Measurements from ENCODE around the gene SYNC.
A peak's percentile ranks its signal among the peaks of the same experiment; 100 is the strongest.
"Not testable (repeated sequence)": the region's sequence is repeated elsewhere in the genome, so short reads cannot be mapped to it uniquely, and the experiment has no call there.

SYNC gene

DNA sequence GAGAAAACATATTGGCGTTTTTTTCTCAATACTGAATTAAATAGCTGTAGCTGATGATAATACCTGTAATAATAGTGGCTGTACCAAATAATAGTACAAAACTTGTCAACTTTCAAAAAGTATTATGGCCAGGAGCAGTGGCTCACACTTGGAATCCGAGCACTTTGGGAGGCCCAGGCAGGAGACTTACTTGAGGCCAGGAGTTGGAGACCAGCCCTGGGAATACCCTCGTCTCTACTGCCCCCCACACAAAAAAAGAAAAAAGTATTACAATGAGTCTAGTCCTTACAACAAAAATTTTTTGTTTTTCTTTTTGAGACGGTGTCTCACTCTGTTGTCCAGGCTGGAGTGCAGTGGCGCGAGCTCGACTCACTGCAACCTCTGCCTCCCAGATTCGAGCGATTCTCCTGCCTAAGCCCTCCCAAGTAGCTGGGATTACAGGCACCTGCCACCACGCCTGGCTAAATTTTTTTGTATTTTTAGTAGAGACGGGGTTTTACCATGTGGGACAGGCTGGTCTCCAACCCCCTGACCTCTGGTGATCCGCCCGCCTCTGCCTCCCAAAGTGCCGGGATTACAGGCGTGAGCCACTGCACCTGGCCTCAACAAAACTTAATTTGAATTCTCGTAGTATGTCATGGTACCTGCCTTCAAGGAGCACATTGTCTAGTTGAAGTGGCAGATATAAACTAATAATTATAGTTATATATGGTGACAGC is 50.2 kb downstream of the SYNC start:
- H3K27me3 Mint-ChIP-seq (ENCODE audit: low read depth) = no peaks in the 10 kb centered on the region
- peaks cover 39% of the 10 kb centered on the region for H3K4me1 Mint-ChIP-seq (ENCODE audit: low read depth)
- peak overlapping the region; percentile 97 for H3K4me3 Mint-ChIP-seq
- peak overlapping the region; percentile 99 for H3K27ac Mint-ChIP-seq
- no peaks in the 10 kb centered on the region for H3K9me3 Mint-ChIP-seq
- peaks cover 60% of the 10 kb centered on the region for H3K36me3 Mint-ChIP-seq (ENCODE audit: low read depth)
- DNase-seq (ENCODE audit: low spot score) = no peak

DNA sequence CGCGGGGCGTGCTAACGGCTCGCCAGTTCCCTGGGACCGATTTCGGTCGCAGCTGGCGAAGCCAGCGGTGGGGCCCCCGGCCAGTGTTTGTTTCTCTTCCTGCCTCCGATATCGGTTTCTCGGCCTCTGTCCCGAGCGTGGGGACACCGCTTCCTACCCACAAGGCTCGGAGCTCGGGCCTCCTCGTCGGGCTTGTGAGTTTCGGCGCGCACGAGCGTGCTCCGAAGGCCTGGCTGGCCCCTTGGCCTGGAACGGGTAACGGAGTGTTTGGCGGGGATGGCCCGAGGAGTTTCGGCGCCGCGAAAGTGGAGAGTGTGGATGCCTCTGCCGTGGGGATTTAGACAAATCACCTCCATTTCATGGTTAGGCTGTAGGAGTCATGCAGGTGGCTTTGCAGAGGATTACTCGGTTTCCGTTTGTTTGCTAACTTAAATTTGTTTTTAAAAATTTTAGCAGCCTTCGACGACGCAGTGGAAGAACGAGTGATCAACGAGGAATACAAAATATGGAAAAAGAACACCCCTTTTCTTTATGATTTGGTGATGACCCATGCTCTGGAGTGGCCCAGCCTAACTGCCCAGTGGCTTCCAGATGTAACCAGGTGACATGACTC is 51.0 kb downstream of the SYNC start:
- H3K36me3 Mint-ChIP-seq (ENCODE audit: low read depth) = peaks cover 54% of the 10 kb centered on the region
- H3K27me3 Mint-ChIP-seq (ENCODE audit: low read depth) = no peaks in the 10 kb centered on the region
- H3K4me3 Mint-ChIP-seq = peak overlapping the region; percentile 97
- H3K27ac Mint-ChIP-seq = peak overlapping the region; percentile 99
- DNase-seq (ENCODE audit: low spot score) = no peak
- H3K4me1 Mint-ChIP-seq (ENCODE audit: low read depth) = peaks cover 37% of the 10 kb centered on the region
- H3K9me3 Mint-ChIP-seq = no peaks in the 10 kb centered on the region

DNA sequence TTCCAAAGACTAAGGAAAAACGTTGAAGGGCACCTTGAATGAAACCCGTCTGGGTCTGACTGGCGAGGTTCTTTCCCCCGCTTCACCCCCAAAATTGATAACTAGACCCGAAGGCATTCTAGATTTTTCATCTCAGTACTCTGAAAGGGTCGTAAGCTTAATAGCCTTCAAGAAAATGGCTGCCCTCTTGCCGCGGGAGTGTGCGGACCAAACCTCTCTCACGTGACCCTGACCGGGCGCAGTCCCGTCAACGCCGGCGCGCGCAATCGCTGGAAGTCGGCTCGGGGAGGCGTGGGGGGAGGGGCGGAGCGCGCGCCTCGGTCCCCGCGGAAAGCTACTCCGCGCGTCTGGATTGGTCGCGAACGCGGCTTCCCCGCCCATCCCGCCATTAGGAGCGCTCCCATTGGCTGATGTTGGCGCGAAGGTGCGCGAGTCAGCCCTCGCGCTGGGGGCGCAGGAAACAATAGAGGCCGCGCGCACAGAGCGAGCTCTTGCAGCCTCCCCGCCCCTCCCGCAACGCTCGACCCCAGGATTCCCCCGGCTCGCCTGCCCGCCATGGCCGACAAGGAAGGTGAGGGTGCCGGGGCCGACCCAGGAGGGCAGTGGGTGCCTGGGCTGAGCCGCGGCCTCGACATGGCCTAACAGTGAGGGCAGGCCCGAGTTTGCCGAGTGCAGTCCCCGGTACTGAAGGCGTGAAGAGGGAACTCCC is 51.7 kb downstream of the SYNC start, which contains the start of gene RBBP4:
Gene RBBP4 (plus strand): TSS at position 457 of the 709 bp plus-strand sequence. CDS start 99 bp downstream, at position 556.
- Mint-ChIP-seq H3K36me3 (ENCODE audit: low read depth) (peaks cover 54% of the 10 kb centered on the region), H3K27me3 (ENCODE audit: low read depth) (no peaks in the 10 kb centered on the region), H3K4me1 (ENCODE audit: low read depth) (peaks cover 37% of the 10 kb centered on the region), H3K4me3 (peak within 1 kb of the TSS; percentile 97), H3K9me3 (no peaks in the 10 kb centered on the region), H3K27ac (peak within 1 kb of the TSS; percentile 99)
- peak; percentile 99 for DNase-seq (ENCODE audit: low spot score)

DNA sequence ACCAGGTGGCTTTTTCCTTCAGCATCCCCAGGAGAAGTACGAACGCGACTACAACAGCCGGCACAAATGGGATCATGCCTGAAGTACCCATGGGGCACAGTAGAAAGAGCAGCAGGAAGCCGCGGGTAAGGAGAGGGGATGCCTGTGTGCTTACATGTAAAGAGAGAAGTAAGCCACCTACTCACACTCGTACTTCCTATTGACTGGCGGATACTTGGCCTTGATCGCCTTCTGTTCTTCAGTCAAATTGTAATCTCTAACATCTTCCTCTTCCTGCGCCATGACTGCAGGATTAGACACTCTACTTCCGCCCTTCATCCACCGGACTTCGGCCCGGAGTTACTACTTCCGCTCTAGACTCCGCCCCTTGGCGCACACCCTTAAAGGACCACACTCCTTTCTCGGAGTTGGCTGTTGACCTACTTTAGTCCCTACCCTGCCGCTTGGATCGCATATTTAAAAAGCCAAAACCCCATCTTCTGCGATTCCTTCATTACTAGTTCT is 52.3 kb downstream of the SYNC start, which contains the start of gene ZBTB8OS:
Gene ZBTB8OS (minus strand): TSS at position 303 of the 504 bp plus-strand sequence. CDS start 21 bp downstream, at position 282.
- peak within 1 kb of the TSS; percentile 99 for H3K27ac Mint-ChIP-seq
- no peaks in the 10 kb centered on the region for H3K27me3 Mint-ChIP-seq (ENCODE audit: low read depth)
- peak within 1 kb of the TSS; percentile 97 for H3K4me3 Mint-ChIP-seq
- peaks cover 53% of the 10 kb centered on the region for H3K36me3 Mint-ChIP-seq (ENCODE audit: low read depth)
- peak; percentile 87 for DNase-seq (ENCODE audit: low spot score)
- H3K4me1 Mint-ChIP-seq (ENCODE audit: low read depth) = peaks cover 31% of the 10 kb centered on the region
- H3K9me3 Mint-ChIP-seq = no peaks in the 10 kb centered on the region

DNA sequence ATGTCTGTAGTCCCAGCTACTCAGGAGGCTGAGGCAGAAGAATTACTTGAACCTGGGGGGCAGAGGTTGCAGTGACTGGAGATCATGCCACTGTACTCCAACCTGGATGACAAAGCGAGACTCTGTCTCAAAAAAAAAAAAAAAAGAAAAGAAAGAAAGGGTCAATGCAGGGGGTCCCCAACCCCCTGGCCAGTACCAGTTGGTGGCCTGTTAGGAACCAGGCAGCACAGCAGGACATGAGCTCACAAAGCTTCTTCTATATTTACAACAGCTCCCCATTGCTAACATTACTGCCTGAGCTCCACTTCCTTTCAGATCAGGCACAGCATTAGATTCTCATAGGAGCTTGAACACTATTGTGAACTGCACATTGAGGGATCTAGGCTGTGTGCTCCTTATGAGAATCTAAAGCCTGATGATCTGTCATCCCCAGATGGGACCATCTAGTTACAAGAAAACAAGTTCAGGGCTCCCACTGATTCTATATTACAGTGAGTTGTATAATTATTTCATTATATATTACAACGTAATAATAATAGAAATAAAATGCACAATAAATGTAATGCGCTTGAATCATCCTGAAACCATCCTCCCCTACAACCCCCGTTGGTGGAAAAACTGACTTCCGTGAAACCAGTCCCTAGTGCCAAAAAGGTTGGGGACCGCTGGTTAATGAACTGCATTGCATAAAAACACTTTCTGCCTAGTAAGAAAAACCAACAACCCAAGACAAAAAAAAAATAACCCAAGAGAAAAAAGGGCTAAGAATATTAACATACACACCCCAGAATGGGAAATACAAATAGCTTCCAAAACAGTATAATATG is 55.0 kb downstream of the SYNC start:
- H3K27me3 Mint-ChIP-seq (ENCODE audit: low read depth) = no peaks in the 10 kb centered on the region
- peaks cover 17% of the 10 kb centered on the region for H3K4me1 Mint-ChIP-seq (ENCODE audit: low read depth)
- peaks cover 33% of the 10 kb centered on the region for H3K36me3 Mint-ChIP-seq (ENCODE audit: low read depth)
- H3K4me3 Mint-ChIP-seq = peak overlapping the region; percentile 97
- no peaks in the 10 kb centered on the region for H3K9me3 Mint-ChIP-seq
- DNase-seq (ENCODE audit: low spot score) = no peak
- peak overlapping the region; percentile 53 for H3K27ac Mint-ChIP-seq

DNA sequence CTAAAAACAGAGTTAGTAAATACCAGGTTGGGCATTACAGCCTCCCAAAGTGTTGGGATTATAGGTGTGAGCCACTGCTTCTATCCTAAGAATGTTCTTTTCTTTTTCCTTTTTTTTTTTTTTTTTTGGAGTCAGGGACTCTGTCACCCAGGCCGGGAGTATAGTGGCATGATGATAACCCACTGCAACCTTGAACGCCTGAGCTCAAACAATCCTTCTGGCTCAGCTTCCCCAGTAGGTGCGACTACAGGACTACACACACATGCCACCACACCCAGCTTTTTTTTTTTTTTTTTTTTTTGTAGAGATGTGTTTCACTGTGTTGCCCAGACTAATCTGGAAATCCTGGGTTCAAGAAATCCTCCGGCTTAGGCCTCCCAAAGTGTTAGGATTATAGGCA is 58.1 kb downstream of the SYNC start:
- H3K27ac Mint-ChIP-seq = no peak overlapping the region
- peaks cover 16% of the 10 kb centered on the region for H3K36me3 Mint-ChIP-seq (ENCODE audit: low read depth)
- DNase-seq (ENCODE audit: low spot score) = no peak
- peaks cover 10% of the 10 kb centered on the region for H3K4me1 Mint-ChIP-seq (ENCODE audit: low read depth)
- no peaks in the 10 kb centered on the region for H3K27me3 Mint-ChIP-seq (ENCODE audit: low read depth)
- no peaks in the 10 kb centered on the region for H3K9me3 Mint-ChIP-seq
- no peak overlapping the region for H3K4me3 Mint-ChIP-seq

DNA sequence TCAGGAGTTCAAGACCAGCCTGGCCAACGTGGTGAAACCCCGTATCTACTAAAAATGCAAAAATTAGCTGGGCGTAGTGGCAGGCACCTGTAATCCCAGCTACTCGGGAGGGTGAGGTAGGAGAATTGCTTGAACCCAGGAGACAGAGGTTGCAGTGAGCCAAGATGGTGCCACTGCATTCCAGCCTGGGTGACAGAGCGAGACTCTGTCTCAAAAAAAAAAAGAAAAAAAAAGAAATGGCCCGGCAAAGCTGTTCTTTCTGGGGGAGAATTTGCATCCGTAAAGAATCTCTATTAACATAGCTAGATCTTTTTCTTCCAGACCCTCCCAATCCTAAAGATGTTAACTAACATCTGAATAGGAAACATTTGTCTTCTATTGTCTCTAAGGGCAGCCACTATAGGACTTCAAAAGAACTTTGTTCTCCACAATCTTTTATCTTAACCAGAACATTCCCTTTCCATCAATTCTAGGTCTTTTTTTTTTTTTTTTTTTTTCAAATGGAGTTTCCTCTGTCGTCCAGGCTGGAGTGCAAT is 60.2 kb downstream of the SYNC start:
- not testable (repeated sequence) for DNase-seq (ENCODE audit: low spot score)

DNA sequence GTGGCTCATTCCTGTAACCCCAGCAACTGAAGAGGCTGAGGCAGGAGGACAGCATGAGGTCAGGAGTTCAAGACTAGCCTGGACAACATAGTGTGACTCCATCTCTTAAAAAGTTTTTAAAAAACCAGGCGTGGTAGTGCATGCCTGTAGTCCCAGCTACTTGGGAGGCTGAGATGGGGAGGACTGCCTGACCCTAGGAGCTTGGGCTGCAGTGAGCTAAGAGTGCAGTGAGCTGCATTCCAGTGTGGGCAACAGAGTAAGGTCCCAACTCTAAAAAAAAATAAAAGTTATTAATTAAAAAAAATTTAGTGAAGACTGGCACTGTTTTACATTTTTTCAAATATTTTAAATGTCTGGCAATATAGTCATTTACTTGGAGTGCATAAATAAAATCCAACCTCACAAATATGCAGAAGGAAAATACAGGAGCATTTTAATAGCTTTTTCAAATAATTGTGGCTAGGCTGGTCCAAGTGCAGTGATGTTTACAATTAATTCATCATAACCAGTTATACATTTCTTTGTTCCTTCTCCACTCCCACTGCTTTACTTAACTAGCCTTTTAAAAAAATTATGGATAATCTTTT is 63.0 kb downstream of the SYNC start:
- H3K27ac Mint-ChIP-seq = no peak overlapping the region
- no peaks in the 10 kb centered on the region for H3K9me3 Mint-ChIP-seq
- H3K36me3 Mint-ChIP-seq (ENCODE audit: low read depth) = peaks cover 11% of the 10 kb centered on the region
- H3K4me1 Mint-ChIP-seq (ENCODE audit: low read depth) = peaks cover 3% of the 10 kb centered on the region
- no peak overlapping the region for H3K4me3 Mint-ChIP-seq
- H3K27me3 Mint-ChIP-seq (ENCODE audit: low read depth) = no peaks in the 10 kb centered on the region
- DNase-seq (ENCODE audit: low spot score) = no peak

More for the DNA sequence above, 60.2 kb downstream of the SYNC start:
- H3K4me3 Mint-ChIP-seq; H3K27me3 Mint-ChIP-seq (ENCODE audit: low read depth); H3K27ac Mint-ChIP-seq; H3K4me1 Mint-ChIP-seq (ENCODE audit: low read depth); H3K9me3 Mint-ChIP-seq: not testable (repeated sequence)
- H3K36me3 Mint-ChIP-seq (ENCODE audit: low read depth) = peaks cover 12% of the 10 kb centered on the region

DNA sequence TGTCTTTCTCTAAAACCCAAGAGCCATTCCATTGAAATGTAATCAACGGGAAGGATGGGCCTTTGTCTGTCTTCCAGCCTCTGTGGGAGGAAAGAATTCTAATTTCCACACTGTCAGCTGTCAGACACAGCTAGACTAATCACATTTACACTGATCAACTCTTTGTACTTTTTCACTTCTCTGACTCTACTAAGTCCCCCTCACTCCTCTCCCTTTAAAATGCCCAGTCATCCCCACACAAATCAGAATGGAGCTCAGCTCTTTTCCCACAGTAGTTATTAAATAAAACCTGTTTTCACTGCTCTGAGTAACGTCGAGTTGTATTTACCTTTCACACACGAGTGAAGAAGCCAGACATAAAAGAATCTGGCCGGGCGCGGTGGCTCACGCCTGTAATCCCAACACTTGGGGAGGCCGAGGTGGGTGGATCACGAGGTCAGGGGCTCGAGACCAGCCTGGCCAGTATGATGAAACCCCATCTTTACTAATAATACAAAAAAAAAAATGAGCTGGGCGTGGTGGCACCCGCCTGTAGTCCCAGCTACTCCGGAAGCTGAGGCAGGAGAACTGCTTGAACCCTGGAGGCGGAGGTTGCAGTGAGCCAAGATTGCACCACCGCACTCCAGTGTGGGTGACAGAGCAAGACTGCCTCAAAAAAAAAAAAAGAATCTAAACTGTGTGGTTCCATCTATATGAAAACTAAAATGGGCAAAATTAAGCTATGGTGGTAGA is 65.5 kb downstream of the SYNC start:
- no peaks in the 10 kb centered on the region for H3K27me3 Mint-ChIP-seq (ENCODE audit: low read depth)
- H3K36me3 Mint-ChIP-seq (ENCODE audit: low read depth) = peaks cover 26% of the 10 kb centered on the region
- peaks cover 10% of the 10 kb centered on the region for H3K4me1 Mint-ChIP-seq (ENCODE audit: low read depth)
- no peak overlapping the region for H3K27ac Mint-ChIP-seq
- no peak for DNase-seq (ENCODE audit: low spot score)
- no peaks in the 10 kb centered on the region for H3K9me3 Mint-ChIP-seq
- no peak overlapping the region for H3K4me3 Mint-ChIP-seq

DNA sequence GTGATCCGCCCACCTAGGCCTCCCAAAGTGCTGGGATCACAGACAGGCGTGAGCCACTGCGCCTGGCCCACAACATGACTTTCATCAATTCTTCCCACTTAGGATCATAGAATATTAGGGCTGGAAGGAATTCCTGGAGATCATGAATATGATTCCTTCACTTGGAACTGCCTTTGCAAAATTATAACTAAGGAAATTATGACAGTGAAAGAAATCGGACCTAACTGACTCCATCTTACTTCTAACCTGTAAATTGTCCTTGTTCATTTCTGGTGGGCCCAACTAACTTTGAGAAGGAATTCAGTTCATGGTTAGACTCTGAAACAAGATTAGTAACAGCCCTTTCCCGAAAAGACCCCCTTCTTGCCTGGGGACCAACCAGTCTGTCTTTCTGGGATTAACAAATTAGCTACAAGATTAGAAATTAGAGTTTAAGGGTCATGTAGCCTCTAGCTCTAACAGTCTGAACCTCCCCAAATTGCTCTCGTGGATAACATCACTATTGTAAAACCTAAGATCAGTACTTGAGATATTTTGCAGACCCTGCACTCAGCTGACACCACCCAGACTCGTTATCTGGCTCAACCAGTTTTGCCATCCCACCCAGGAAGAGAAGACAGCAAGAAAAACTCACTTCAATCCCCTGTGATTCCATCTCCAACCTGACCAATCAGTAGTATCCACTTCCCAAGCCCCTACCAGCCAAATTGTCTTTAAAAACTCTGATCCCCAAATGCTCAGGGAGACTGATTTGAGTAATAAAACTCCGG is 66.9 kb downstream of the SYNC start:
- Mint-ChIP-seq H3K27ac (no peak overlapping the region), H3K4me1 (ENCODE audit: low read depth) (peaks cover 10% of the 10 kb centered on the region), H3K27me3 (ENCODE audit: low read depth) (no peaks in the 10 kb centered on the region), H3K9me3 (no peaks in the 10 kb centered on the region), H3K36me3 (ENCODE audit: low read depth) (peaks cover 26% of the 10 kb centered on the region), H3K4me3 (no peak overlapping the region)
- DNase-seq (ENCODE audit: low spot score) = no peak

DNA sequence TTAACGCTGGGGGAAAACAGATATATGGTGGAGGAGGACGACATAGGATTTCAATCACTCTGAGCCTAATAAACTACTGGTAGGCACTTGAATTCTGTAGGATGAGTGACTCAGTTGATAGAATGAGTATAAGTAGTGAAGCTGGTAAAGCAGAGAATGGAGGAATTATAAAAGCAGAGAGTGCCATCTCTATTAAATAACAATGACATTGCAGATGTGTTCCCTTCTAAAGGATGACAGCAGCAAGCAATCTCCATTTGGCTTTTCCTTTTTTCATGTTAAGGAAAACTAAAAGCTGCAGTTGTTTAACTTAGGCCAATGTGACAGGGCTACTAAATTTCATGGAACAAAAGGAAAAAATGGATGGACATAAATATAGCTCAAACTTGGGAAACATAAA is 69.7 kb downstream of the SYNC start:
- no peaks in the 10 kb centered on the region for H3K27me3 Mint-ChIP-seq (ENCODE audit: low read depth)
- no peak for DNase-seq (ENCODE audit: low spot score)
- no peak overlapping the region for H3K27ac Mint-ChIP-seq
- H3K4me3 Mint-ChIP-seq = no peak overlapping the region
- no peaks in the 10 kb centered on the region for H3K9me3 Mint-ChIP-seq
- peaks cover 10% of the 10 kb centered on the region for H3K4me1 Mint-ChIP-seq (ENCODE audit: low read depth)
- peaks cover 28% of the 10 kb centered on the region for H3K36me3 Mint-ChIP-seq (ENCODE audit: low read depth)

DNA sequence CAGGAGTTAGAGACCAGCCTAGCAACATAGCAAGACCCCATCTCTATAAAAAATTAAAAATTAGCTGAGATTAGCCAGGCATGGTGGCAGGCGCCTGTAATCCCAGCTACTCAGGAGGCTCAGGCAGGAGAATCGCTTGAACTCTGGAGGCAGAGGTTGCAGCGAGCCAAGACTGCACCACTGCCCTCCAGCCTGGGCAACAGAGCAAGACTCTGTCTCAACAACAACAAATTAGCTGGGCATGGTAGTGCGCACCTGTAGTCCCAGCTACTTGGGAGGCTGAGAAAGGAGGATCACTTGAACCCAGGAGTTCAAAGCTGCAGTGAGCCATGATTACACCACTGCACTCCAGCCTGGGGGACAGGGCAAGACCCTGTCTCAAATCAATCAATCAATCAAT is 72.4 kb downstream of the SYNC start:
- not testable (repeated sequence) for H3K9me3 Mint-ChIP-seq
- H3K36me3 Mint-ChIP-seq (ENCODE audit: low read depth) = peaks cover 29% of the 10 kb centered on the region

More for the DNA sequence above, 72.4 kb downstream of the SYNC start:
- H3K4me3 Mint-ChIP-seq; H3K27me3 Mint-ChIP-seq (ENCODE audit: low read depth); H3K27ac Mint-ChIP-seq; DNase-seq (ENCODE audit: low spot score): not testable (repeated sequence)
- peaks cover 17% of the 10 kb centered on the region for H3K4me1 Mint-ChIP-seq (ENCODE audit: low read depth)

Data from T-helper 2 cell treated with Interferon-gamma antibody and Interleukin-4, amounts not matched to agents 5 μg/mL and 100 μg/mL, for 36 hours (primary cell).